HEK293 (cell line): ENCODE data around the gene RRAGB.
A peak's percentile ranks its signal among the peaks of the same experiment; 100 is the strongest.

Experiments
- CTCF ChIA-PET: fragments of 350-600 bp; formaldehyde crosslinking; extraction: SDS; loops from one replicate; lab custom pipeline; 2021; ENCODE audit warnings: antibody characterized with exemption; lab: Yijun Ruan, JAX
- POLR2A ChIA-PET: fragments of 300-600 bp; formaldehyde crosslinking; extraction: SDS; loops from one replicate; lab custom pipeline; 2020; ENCODE audit warnings: antibody characterized with exemption, inconsistent platforms; lab: Yijun Ruan, JAX
- H3K27ac ChIP-seq: fragments of 200-500 bp; sonication (Bioruptor generic); 2 replicates; pipeline ENCODE4 v1.5.1; 2014; ENCODE audit warnings: low read depth, low read length, control low read depth, inconsistent platforms; ENCODE audit errors: extremely low read depth
- H3K36me3 ChIP-seq, 2 experiments: fragments of 200-500 bp in 1 of 2; sonication (Bioruptor generic) in 1 of 2; 1 replicate in 1 of 2; 2 replicates in 1 of 2; pipeline ENCODE4 v1.5.1; 2014 to 2017; ENCODE audit warnings: inconsistent platforms in 2 of 2, low read length in 2 of 2; ENCODE audit not compliant: control insufficient read depth in 2 of 2, insufficient read depth in 1 of 2
- H3K4me1 ChIP-seq: fragments of 200-500 bp; sonication (Bioruptor generic); 2 replicates; pipeline ENCODE4 v1.5.1; 2014; ENCODE audit warnings: mild to moderate bottlenecking, low read length, inconsistent platforms; ENCODE audit not compliant: control insufficient read depth, insufficient read depth
- H3K4me3 ChIP-seq: 2 replicates; pipeline ENCODE4 v1.5.1; 2011; ENCODE audit warnings: low read depth, mild to moderate bottlenecking, control low read depth, low read length, moderate library complexity
- H3K9me3 ChIP-seq: fragments of 200-500 bp; sonication (Bioruptor generic); 2 replicates; pipeline ENCODE4 v1.5.1; 2014; ENCODE audit warnings: low read depth, low read length, inconsistent platforms; ENCODE audit not compliant: control insufficient read depth, insufficient read depth
- CTCF ChIP-seq: fragments of 450-650 bp; formaldehyde crosslinking; IDR thresholded peaks from 2 replicates; pipeline ENCODE4 v1.5.1; 2016; ENCODE audit warnings: missing biosample characterization, missing genetic modification characterization
- GLIS1 ChIP-seq: fragments of 450-650 bp; formaldehyde crosslinking; IDR thresholded peaks from 2 replicates; pipeline ENCODE4 v1.5.1; 2016; ENCODE audit warnings: missing biosample characterization, missing genetic modification characterization
- IKZF3 ChIP-seq: fragments of 450-650 bp; IDR thresholded peaks from 2 replicates; pipeline ENCODE4 v1.5.0; 2018; ENCODE audit warnings: missing biosample characterization, mild to moderate bottlenecking, missing genetic modification characterization, moderate library complexity
- KLF1 ChIP-seq: fragments of 450-650 bp; formaldehyde crosslinking; IDR thresholded peaks from 2 replicates; pipeline ENCODE4 v1.5.1; 2016; ENCODE audit warnings: missing biosample characterization, missing genetic modification characterization
- KLF17 ChIP-seq: fragments of 450-650 bp; formaldehyde crosslinking; IDR thresholded peaks from 2 replicates; pipeline ENCODE4 v1.5.1; 2016; ENCODE audit warnings: missing biosample characterization, missing genetic modification characterization
- KLF8 ChIP-seq: fragments of 450-650 bp; formaldehyde crosslinking; IDR thresholded peaks from 2 replicates; pipeline ENCODE4 v1.5.1; 2016; ENCODE audit warnings: missing biosample characterization, missing genetic modification characterization
- PRDM10 ChIP-seq: fragments of 450-650 bp; formaldehyde crosslinking; IDR thresholded peaks from 2 replicates; pipeline ENCODE4 v1.5.1; 2016; ENCODE audit warnings: missing biosample characterization, missing genetic modification characterization
- SP2 ChIP-seq: fragments of 450-650 bp; formaldehyde crosslinking; IDR thresholded peaks from 2 replicates; pipeline ENCODE4 v1.5.1; 2016; ENCODE audit warnings: missing biosample characterization, missing genetic modification characterization
- SP3 ChIP-seq: fragments of 450-650 bp; formaldehyde crosslinking; IDR thresholded peaks from 2 replicates; pipeline ENCODE4 v1.5.1; 2016; ENCODE audit warnings: missing biosample characterization, missing genetic modification characterization
- ZBTB26 ChIP-seq: fragments of 450-650 bp; formaldehyde crosslinking; optimal IDR thresholded peaks from 2 replicates; pipeline ENCODE3; 2016; ENCODE audit warnings: missing biosample characterization, mild to moderate bottlenecking, missing genetic modification characterization
- ZFHX2 ChIP-seq: fragments of 450-650 bp; formaldehyde crosslinking; conservative IDR thresholded peaks from 2 replicates; pipeline ENCODE4 v1.5.1; 2016; ENCODE audit warnings: missing biosample characterization, missing genetic modification characterization
- ZNF16 ChIP-seq: fragments of 450-650 bp; formaldehyde crosslinking; IDR thresholded peaks from 2 replicates; pipeline ENCODE4 v1.5.1; 2016; ENCODE audit warnings: low read depth, missing biosample characterization, missing genetic modification characterization
- ZNF184 ChIP-seq: fragments of 450-650 bp; IDR thresholded peaks from 2 replicates; pipeline ENCODE4 v1.5.1; 2018; ENCODE audit warnings: missing biosample characterization, mild to moderate bottlenecking, missing genetic modification characterization
- ZNF19 ChIP-seq: fragments of 450-650 bp; formaldehyde crosslinking; IDR thresholded peaks from 2 replicates; pipeline ENCODE4; 2016; ENCODE audit warnings: missing biosample characterization, missing genetic modification characterization, low read depth
- ZNF280C ChIP-seq: fragments of 450-650 bp; formaldehyde crosslinking; IDR thresholded peaks from 2 replicates; pipeline ENCODE4 v1.5.1; 2016; ENCODE audit warnings: missing biosample characterization, missing genetic modification characterization
- ZNF335 ChIP-seq: fragments of 450-650 bp; formaldehyde crosslinking; conservative IDR thresholded peaks from 2 replicates; pipeline ENCODE4 v1.5.1; 2016; ENCODE audit warnings: missing biosample characterization, missing genetic modification characterization
- ZNF518A ChIP-seq: fragments of 450-650 bp; formaldehyde crosslinking; conservative IDR thresholded peaks from 2 replicates; pipeline ENCODE4 v1.5.1; 2016; ENCODE audit warnings: low read depth, missing biosample characterization, missing genetic modification characterization
- ZNF580 ChIP-seq: fragments of 450-650 bp; formaldehyde crosslinking; IDR thresholded peaks from 2 replicates; pipeline ENCODE4 v1.5.1; 2016; ENCODE audit warnings: missing biosample characterization, missing genetic modification characterization
- ZNF654 ChIP-seq: fragments of 450-650 bp; formaldehyde crosslinking; IDR thresholded peaks from 2 replicates; pipeline ENCODE4 v1.5.1; 2016; ENCODE audit warnings: low read depth, missing biosample characterization, missing genetic modification characterization

The RRAGB gene

GRCh38 chrX:55717521-55718497, at the start of gene RRAGB:
TSS of gene RRAGB (plus strand) at chrX:55717749. CDS start at chrX:55718328, 579 bp downstream.
- H3K4me1 ChIP-seq: no peaks in the 10 kb centered on the region
- peak within 1 kb of the TSS; percentile 57 for H3K4me3 ChIP-seq
- H3K9me3 ChIP-seq: no peaks in the 10 kb centered on the region; the same call in 1 of the 2 replicates
- peak within 1 kb of the TSS; percentile 39; the same call in 1 of the 2 replicates for H3K27ac ChIP-seq
- CTCF ChIA-PET: interaction anchor here (0.6 to 1.2 kb wide), 7 partner anchors 12 to 599 kb away, joined by 3 to 5 read pairs (median 4); no protein-coding TSS in a partner anchor
- POLR2A ChIA-PET: no interaction called here
- TF ChIP-seq ZNF280C (no peak), IKZF3 (tag by site-specific recombination) (peak; percentile 28; the same call in 1 of the 2 replicates), CTCF (tag by site-specific recombination) (peak; percentile 70), SP3 (peak; percentile 78), ZNF654 (tag by site-specific recombination) (no peak), KLF8 (peak; percentile 63; the same call in 1 of the 2 replicates), SP2 (tag by site-specific recombination) (peak; percentile 67), ZNF580 (tag by site-specific recombination) (peak; percentile 87), ZNF335 (tag by site-specific recombination) (peak; percentile 55), ZNF184 (no peak), ZNF19 (tag by site-specific recombination) (no peak), ZNF518A (tag by site-specific recombination) (0 out of 2 replicates have a peak, but pooled peaks have one; percentile 14), ZBTB26 (tag by site-specific recombination) (peak; percentile 13), GLIS1 (tag by site-specific recombination) (no peak), KLF1 (tag by site-specific recombination) (peak; percentile 39; the same call in 1 of the 2 replicates), ZFHX2 (tag by site-specific recombination) (peak; percentile 21; the same call in 1 of the 2 replicates), KLF17 (no peak), ZNF16 (tag by site-specific recombination) (no peak), PRDM10 (tag by site-specific recombination) (peak; percentile 41; the same call in 1 of the 2 replicates)
- H3K36me3 ChIP-seq: peaks cover 0 to 24% of the 10 kb centered on the region in 2 experiments; a peak in 2 of 3 replicates
